ENCODE results near the gene DHTKD1. TPM values are rescaled to one million over a fixed set of nuclear protein-coding genes. Genes with fewer than 3 reads are reported as not detected.
"Not testable (repeated sequence)": the region's sequence is repeated elsewhere in the genome, so short reads cannot be mapped to it uniquely, and the experiment has no call there.

Gene DHTKD1
- total RNA-seq, 2 donors from 2014 or later = 33.4 to 59.2 TPM

- Histone ChIP-seq H3K27me3 (replicated peaks; ENCODE audit: insufficient read depth) (no peaks in the 10 kb centered on the region), H3K27ac (no peak overlapping the region), H3K4me3 (no peak overlapping the region), H3K9me3 (no peaks in the 10 kb centered on the region), H3K4me1 (replicated peaks) (no peaks in the 10 kb centered on the region), H3K36me3 (no peaks in the 10 kb centered on the region)
- no peak for TF ChIP-seq CTCF (IDR thresholded peaks at IDR 0.05)
- no peak for TF ChIP-seq POLR2A (IDR thresholded peaks at IDR 0.05)
- no peak for TF ChIP-seq POLR2AphosphoS5 (IDR thresholded peaks at IDR 0.05)
- intact Hi-C loops (cut with DNase I) = no loop called here
- 75% methylated on average over 9 of the region's 9 CpGs for WGBS
- no peak for DNase-seq (ENCODE audit: low spot score)
These were observed 8.9 kb downstream of the DHTKD1 start for GRCh38 chr10:12077580-12078180.

- Histone ChIP-seq H3K4me1 (replicated peaks) (no peaks in the 10 kb centered on the region), H3K27ac (no peak overlapping the region), H3K9me3 (no peaks in the 10 kb centered on the region), H3K27me3 (replicated peaks; ENCODE audit: insufficient read depth) (no peaks in the 10 kb centered on the region), H3K36me3 (peaks cover 0 to 2% of the 10 kb centered on the region in 2 donors), H3K4me3 (no peak overlapping the region)
- intact Hi-C loops (cut with DNase I) = no loop called here
- WGBS = 85% methylated on average over 8 of the region's 8 CpGs
- no peak for DNase-seq (ENCODE audit: low spot score)
- TF ChIP-seq POLR2AphosphoS5 (IDR thresholded peaks at IDR 0.05) (no peak), POLR2A (IDR thresholded peaks at IDR 0.05) (no peak), CTCF (IDR thresholded peaks at IDR 0.05) (no peak)
These were observed 12.7 kb downstream of the DHTKD1 start for GRCh38 chr10:12081470-12081869.

GRCh38 chr10:12081879-12082557 lies 13.3 kb downstream of the DHTKD1 start:
- no peaks in the 10 kb centered on the region for H3K9me3 ChIP-seq
- WGBS = 84% methylated on average over 6 of the region's 6 CpGs
- intact Hi-C loops (cut with DNase I) = no loop called here
- TF ChIP-seq POLR2AphosphoS5 (IDR thresholded peaks at IDR 0.05) = no peak
- no peaks in the 10 kb centered on the region for H3K4me1 ChIP-seq (replicated peaks)
- no peak overlapping the region for H3K4me3 ChIP-seq
- H3K27me3 ChIP-seq (replicated peaks; ENCODE audit: insufficient read depth) = no peaks in the 10 kb centered on the region
- no peak for DNase-seq (ENCODE audit: low spot score)
- no peak overlapping the region for H3K27ac ChIP-seq
- H3K36me3 ChIP-seq = peaks cover 0 to 5% of the 10 kb centered on the region in 2 donors

- no peaks in the 10 kb centered on the region for H3K4me1 ChIP-seq (replicated peaks)
- no peak overlapping the region for H3K27ac ChIP-seq
- peaks cover 0 to 12% of the 10 kb centered on the region in 2 donors for H3K36me3 ChIP-seq
- TF ChIP-seq POLR2AphosphoS5 (IDR thresholded peaks at IDR 0.05) (no peak), CTCF (IDR thresholded peaks at IDR 0.05) (no peak), POLR2A (IDR thresholded peaks at IDR 0.05) (no peak)
- WGBS = 94% methylated on average over 14 of the region's 14 CpGs
- H3K4me3 ChIP-seq = no peak overlapping the region
- no peak for DNase-seq (ENCODE audit: low spot score)
- intact Hi-C loops (cut with DNase I) = no loop called here
- H3K9me3 ChIP-seq = no peaks in the 10 kb centered on the region
- H3K27me3 ChIP-seq (replicated peaks; ENCODE audit: insufficient read depth) = no peaks in the 10 kb centered on the region
These were observed 20.2 kb downstream of the DHTKD1 start for GRCh38 chr10:12088919-12089318.

- Histone ChIP-seq H3K27ac (no peak overlapping the region), H3K4me3 (no peak overlapping the region), H3K36me3 (peaks cover 0 to 11% of the 10 kb centered on the region in 2 donors), H3K9me3 (no peaks in the 10 kb centered on the region), H3K4me1 (replicated peaks) (no peaks in the 10 kb centered on the region), H3K27me3 (replicated peaks; ENCODE audit: insufficient read depth) (no peaks in the 10 kb centered on the region)
- intact Hi-C loops (cut with DNase I) = no loop called here
- TF ChIP-seq POLR2AphosphoS5 (IDR thresholded peaks at IDR 0.05) (no peak), POLR2A (IDR thresholded peaks at IDR 0.05) (no peak), CTCF (IDR thresholded peaks at IDR 0.05) (no peak)
- 93% methylated on average over 4 of the region's 4 CpGs for whole genome bisulfite sequencing
- no peak for DNase-seq (ENCODE audit: low spot score)
These were observed 22.7 kb downstream of the DHTKD1 start for GRCh38 chr10:12091421-12091820.

- intact Hi-C loops (cut with DNase I); H3K27me3 ChIP-seq (replicated peaks; ENCODE audit: insufficient read depth); H3K4me1 ChIP-seq (replicated peaks); H3K9me3 ChIP-seq; H3K4me3 ChIP-seq; H3K36me3 ChIP-seq; DNase-seq (ENCODE audit: low spot score); H3K27ac ChIP-seq: not testable (repeated sequence)
- WGBS = 91% methylated on average over 9 of the region's 9 CpGs
These were observed 28.6 kb downstream of the DHTKD1 start for GRCh38 chr10:12097361-12097760.
